GM23338 (cell line): ENCODE measurements around the gene ERF.

Source experiments
- CREB1 ChIP-seq: fragments of 250-450 bp; sonication (Bioruptor Pico); IDR thresholded peaks from 2 replicates; pipeline ENCODE4 v1.5.0; 2020; ENCODE audit warnings: low read depth, mild to moderate bottlenecking, moderate library complexity
- ETS1 ChIP-seq: IDR thresholded peaks from 2 replicates; pipeline ENCODE4 v1.6.1; 2016; ENCODE audit warnings: antibody characterized with exemption
- EZH2 ChIP-seq: fragments of 200-600 bp; sonication (generic); IDR thresholded peaks from one replicate; pipeline ENCODE4 v1.8.0; 2017; ENCODE audit warnings: antibody characterized with exemption, mild to moderate bottlenecking, low read depth; ENCODE audit not compliant: unreplicated experiment
- EZH2phosphoT487 ChIP-seq: fragments of 200-600 bp; sonication (generic); IDR thresholded peaks from one replicate; pipeline ENCODE4 v1.8.1; 2018; ENCODE audit warnings: antibody characterized with exemption; ENCODE audit not compliant: unreplicated experiment
- JUNB ChIP-seq: IDR thresholded peaks from one replicate; pipeline ENCODE4 v1.6.1; 2016; ENCODE audit warnings: antibody characterized with exemption; ENCODE audit not compliant: unreplicated experiment
- NANOG ChIP-seq: IDR thresholded peaks from 2 replicates; pipeline ENCODE4 v1.6.1; 2016; ENCODE audit warnings: antibody characterized with exemption, borderline replicate concordance
- POLR2AphosphoS5 ChIP-seq: IDR thresholded peaks from 2 replicates; pipeline ENCODE4 v1.6.1; 2016; ENCODE audit warnings: antibody characterized with exemption, low read depth
- REST ChIP-seq: IDR thresholded peaks from one replicate; pipeline ENCODE4 v1.6.1; 2018; ENCODE audit warnings: antibody characterized with exemption; ENCODE audit not compliant: unreplicated experiment
- STAT1 ChIP-seq: IDR thresholded peaks from one replicate; pipeline ENCODE4 v1.6.1; 2016; ENCODE audit warnings: antibody characterized with exemption; ENCODE audit not compliant: unreplicated experiment
- ZNF114 ChIP-seq: fragments of 250-450 bp; sonication (Bioruptor Pico); IDR thresholded peaks from 2 replicates; pipeline ENCODE4 v1.5.0; 2020; ENCODE audit warnings: mild to moderate bottlenecking, moderate library complexity
- ZNF331 ChIP-seq: fragments of 250-450 bp; sonication (Bioruptor Pico); IDR thresholded peaks from 2 replicates; pipeline ENCODE4 v1.5.0; 2020; ENCODE audit warnings: low read depth, mild to moderate bottlenecking, moderate library complexity
- ZNF462 ChIP-seq: fragments of 250-450 bp; sonication (Bioruptor Pico); IDR thresholded peaks from 2 replicates; pipeline ENCODE4 v1.5.0; 2020; ENCODE audit warnings: mild to moderate bottlenecking, moderate library complexity
- TF ChIP-seq, protein P1 (sequence below), 2 experiments: fragments of 200-600 bp in 1 of 2; sonication (generic) in 1 of 2; conservative IDR thresholded peaks; 2 replicates each; pipeline versions ENCODE4 v1.5.1 to v1.6.1; 2016 to 2017; ENCODE audit warnings: antibody characterized with exemption in 2 of 2, low read depth in 2 of 2, mild to moderate bottlenecking in 2 of 2, moderate library complexity in 1 of 2

DNA sequence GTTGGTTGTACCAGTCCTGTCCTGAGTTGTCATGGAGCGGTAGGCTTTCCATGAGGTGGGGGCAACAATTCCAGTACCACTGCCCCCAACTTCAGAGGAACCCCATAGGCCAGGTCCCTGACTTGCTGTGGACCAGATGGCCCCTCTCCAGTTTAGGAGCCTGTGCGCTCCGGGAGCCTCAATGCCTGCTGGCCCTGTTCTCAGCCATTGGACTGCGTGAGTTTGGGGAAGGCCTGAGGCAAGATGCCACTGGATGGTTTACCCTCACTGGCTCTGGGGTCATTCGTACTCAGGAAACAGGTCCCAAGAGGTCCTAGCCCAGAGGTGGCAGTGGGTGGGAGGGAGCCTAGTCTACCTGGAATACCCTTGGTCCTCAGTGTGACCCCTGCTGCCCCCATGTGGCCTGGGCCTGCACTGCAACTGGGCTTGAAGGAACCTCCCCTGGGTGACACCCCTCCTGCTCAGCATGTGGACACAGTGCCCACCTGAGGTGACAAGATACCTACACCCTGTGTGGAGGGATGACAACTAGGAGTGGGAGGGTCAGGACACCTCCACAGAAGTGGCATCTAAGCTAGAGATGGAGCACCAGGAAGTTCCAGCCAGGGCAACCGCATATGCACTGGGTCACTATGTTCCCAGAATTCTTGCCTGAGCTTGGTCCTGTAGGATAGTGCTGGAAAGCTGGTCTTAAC lies 41.0 kb upstream of the ERF start:
- TF ChIP-seq, protein P1, sequence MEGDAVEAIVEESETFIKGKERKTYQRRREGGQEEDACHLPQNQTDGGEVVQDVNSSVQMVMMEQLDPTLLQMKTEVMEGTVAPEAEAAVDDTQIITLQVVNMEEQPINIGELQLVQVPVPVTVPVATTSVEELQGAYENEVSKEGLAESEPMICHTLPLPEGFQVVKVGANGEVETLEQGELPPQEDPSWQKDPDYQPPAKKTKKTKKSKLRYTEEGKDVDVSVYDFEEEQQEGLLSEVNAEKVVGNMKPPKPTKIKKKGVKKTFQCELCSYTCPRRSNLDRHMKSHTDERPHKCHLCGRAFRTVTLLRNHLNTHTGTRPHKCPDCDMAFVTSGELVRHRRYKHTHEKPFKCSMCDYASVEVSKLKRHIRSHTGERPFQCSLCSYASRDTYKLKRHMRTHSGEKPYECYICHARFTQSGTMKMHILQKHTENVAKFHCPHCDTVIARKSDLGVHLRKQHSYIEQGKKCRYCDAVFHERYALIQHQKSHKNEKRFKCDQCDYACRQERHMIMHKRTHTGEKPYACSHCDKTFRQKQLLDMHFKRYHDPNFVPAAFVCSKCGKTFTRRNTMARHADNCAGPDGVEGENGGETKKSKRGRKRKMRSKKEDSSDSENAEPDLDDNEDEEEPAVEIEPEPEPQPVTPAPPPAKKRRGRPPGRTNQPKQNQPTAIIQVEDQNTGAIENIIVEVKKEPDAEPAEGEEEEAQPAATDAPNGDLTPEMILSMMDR (conservative IDR thresholded peaks at IDR 0.05; ENCODE audit: low read depth in 2 of 2), result peak; percentile 81 to 94
- TF ChIP-seq POLR2AphosphoS5 (peak; percentile 78), EZH2 (no peak), NANOG (no peak), EZH2phosphoT487 (no peak), REST (no peak), CREB1 (no peak), ZNF331 (CRISPR knock-in tag) (no peak), JUNB (no peak), ETS1 (no peak), ZNF462 (CRISPR knock-in tag) (no peak), ZNF114 (CRISPR knock-in tag) (no peak), STAT1 (no peak)
